Testis (tissue), 3 donors: Measurements from ENCODE around the gene PDE4B. TPM values are rescaled to one million over a fixed set of nuclear protein-coding genes. Genes with fewer than 3 reads are reported as not detected.

ENCODE experiments used
- DNase-seq: peaks from one replicate; pipeline ENCODE4 v3.0.0-alpha.2; 2019
- H3K27ac ChIP-seq, 2 donors: fragments of 200-600 bp; sonication (generic); one replicate each; pipeline ENCODE4 v1.5.1; 2019
- H3K27me3 ChIP-seq: fragments of 200-600 bp; sonication (generic); one replicate; pipeline ENCODE4 v1.5.1; 2019
- H3K36me3 ChIP-seq: fragments of 200-600 bp; sonication (generic); one replicate; pipeline ENCODE4 v1.5.1; 2017; ENCODE audit warnings: low read depth; ENCODE audit errors: missing control alignments
- H3K4me1 ChIP-seq: fragments of 200-600 bp; sonication (generic); one replicate; pipeline ENCODE4 v1.5.1; 2019
- H3K4me3 ChIP-seq, 2 donors: fragments of 200-600 bp; sonication (generic); one replicate each; pipeline ENCODE4 v1.5.1; 2017 to 2019
- H3K9me3 ChIP-seq: fragments of 200-600 bp; sonication (generic); one replicate; pipeline ENCODE4 v1.5.1; 2017
- POLR2A ChIP-seq: fragments of 450-650 bp; IDR thresholded peaks from one replicate; pipeline ENCODE4 v1.6.1; 2017; ENCODE audit warnings: antibody characterized with exemption, mild to moderate bottlenecking, moderate library complexity
- WGBS, 2 donors: methylation state at CpG; one replicate each; pipeline ENCODE4 v1.1.5; 2018; 5-methylcytosine and 5-hydroxymethylcytosine counted together
- intact Hi-C: fragments of 100-400 bp; cut with DNase I; formaldehyde crosslinking; loops from one replicate; pipeline ENCODE4 v1.15.1; 2023; ENCODE audit warnings: low total_unique reads
- polyA plus RNA-seq: library from polyadenylated mRNA; stranded (reverse); fragments of 350-450 nt; fragmentation: Illumina TruSeq; extraction: RNeasy Lipid Tissue Mini Kit (QIAGEN cat#74804); gene quantifications from one replicate; pipeline ENCODE4 v1.2.3, GENCODE V29; 2014; ENCODE audit warnings: low read depth, low replicate concordance; ENCODE audit not compliant: insufficient read depth
- total RNA-seq, 2 donors: library from RNA; depleted of rRNA; stranded (reverse); fragments of >200 nt; gene quantifications; one replicate each; pipeline ENCODE4 v1.2.3, GENCODE V29; 2016
- TF ChIP-seq, protein P1 (sequence below), 3 experiments: fragments of 450-650 bp in 2 of 3; fragments of 200-600 bp in 1 of 3; sonication (generic) in 1 of 3; IDR thresholded peaks; one replicate each; pipeline ENCODE4 v1.5.1; 2016 to 2019; ENCODE audit warnings: antibody characterized with exemption in 3 of 3, mild to moderate bottlenecking in 2 of 3, moderate library complexity in 1 of 3

The PDE4B gene
- total and polyA plus RNA-seq, 3 donors from 2014 or later = 11.5 to 16.1 (median 12.4) TPM

DNA sequence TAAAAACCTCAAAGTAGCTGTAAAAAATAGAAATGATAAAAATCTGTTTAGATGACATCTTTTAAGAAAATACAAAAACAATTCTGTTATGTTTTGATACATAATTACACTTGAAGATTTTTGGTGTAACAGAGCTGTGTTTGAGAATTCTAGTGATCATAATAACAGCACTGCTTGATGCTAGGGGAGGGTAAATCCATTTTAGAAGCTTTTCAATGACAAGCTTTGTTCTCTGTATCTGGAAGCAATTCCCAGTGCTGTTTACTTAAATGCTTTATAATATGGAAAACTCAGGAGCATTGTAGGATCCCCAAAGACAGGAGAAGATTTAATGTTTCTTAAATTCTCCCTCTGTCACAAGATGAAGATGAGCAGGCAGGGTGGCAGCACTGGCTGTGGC lies 359.3 kb downstream of the PDE4B start:
- no peaks in the 10 kb centered on the region for H3K9me3 ChIP-seq
- intact Hi-C loops = no loop called here
- H3K4me1 ChIP-seq = no peaks in the 10 kb centered on the region
- no peaks in the 10 kb centered on the region for H3K36me3 ChIP-seq
- TF ChIP-seq, protein P1, sequence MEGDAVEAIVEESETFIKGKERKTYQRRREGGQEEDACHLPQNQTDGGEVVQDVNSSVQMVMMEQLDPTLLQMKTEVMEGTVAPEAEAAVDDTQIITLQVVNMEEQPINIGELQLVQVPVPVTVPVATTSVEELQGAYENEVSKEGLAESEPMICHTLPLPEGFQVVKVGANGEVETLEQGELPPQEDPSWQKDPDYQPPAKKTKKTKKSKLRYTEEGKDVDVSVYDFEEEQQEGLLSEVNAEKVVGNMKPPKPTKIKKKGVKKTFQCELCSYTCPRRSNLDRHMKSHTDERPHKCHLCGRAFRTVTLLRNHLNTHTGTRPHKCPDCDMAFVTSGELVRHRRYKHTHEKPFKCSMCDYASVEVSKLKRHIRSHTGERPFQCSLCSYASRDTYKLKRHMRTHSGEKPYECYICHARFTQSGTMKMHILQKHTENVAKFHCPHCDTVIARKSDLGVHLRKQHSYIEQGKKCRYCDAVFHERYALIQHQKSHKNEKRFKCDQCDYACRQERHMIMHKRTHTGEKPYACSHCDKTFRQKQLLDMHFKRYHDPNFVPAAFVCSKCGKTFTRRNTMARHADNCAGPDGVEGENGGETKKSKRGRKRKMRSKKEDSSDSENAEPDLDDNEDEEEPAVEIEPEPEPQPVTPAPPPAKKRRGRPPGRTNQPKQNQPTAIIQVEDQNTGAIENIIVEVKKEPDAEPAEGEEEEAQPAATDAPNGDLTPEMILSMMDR (IDR thresholded peaks at IDR 0.05) = no peak
- no peak for TF ChIP-seq POLR2A
- H3K27me3 ChIP-seq = no peaks in the 10 kb centered on the region
- H3K27ac ChIP-seq = no peak overlapping the region
- no peak overlapping the region for H3K4me3 ChIP-seq
- DNase-seq = no peak

DNA sequence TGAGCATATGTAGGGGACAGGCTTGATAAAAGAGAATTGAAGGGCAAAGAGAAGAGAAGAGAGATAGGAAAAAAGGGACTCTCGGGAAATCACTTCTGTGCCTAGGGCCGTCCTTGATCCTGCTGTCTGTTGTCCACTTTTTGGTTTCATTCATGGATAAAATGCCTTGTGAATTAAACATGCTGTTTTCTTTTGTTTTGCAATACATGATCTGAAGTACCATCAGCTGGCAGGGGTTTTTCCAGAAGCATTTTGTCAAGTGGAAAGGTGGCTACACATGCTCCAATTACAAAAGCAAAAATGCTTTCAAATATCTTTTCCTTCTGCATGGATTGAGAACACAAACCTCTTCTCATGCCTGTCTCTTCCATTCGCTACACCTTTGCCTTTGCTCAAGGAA lies 361.7 kb downstream of the PDE4B start:
- DNase-seq = no peak
- no peaks in the 10 kb centered on the region for H3K36me3 ChIP-seq
- no peak overlapping the region for H3K4me3 ChIP-seq
- H3K27ac ChIP-seq = no peak overlapping the region
- WGBS, 2 donors = 74 to 76% methylated on average over 3 of the region's 3 CpGs
- TF ChIP-seq, protein P1 (IDR thresholded peaks at IDR 0.05) = no peak
- H3K27me3 ChIP-seq = no peaks in the 10 kb centered on the region
- no peaks in the 10 kb centered on the region for H3K4me1 ChIP-seq
- no peaks in the 10 kb centered on the region for H3K9me3 ChIP-seq
- intact Hi-C loops = no loop called here

DNA sequence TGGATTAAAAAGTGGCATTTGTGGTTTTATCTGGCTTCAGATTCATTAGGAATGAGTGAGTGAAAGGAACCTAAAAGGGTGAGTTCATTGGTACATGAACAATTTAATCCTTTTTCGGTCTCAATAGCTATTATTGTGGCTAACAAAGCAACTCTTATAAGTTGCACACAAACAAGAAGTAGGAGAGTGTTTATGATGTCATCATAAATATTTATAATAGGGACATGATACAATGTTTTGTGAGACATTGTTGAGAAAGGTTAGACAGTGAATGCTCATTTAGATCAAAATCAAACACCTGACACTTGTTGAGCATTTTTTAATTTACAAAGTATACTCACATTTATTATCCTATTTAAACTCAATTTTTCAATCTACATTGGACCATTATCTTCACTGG lies 363.4 kb downstream of the PDE4B start:
- Histone ChIP-seq H3K4me3 (no peak overlapping the region), H3K27ac (no peak overlapping the region), H3K36me3 (no peaks in the 10 kb centered on the region), H3K9me3 (no peaks in the 10 kb centered on the region), H3K27me3 (no peaks in the 10 kb centered on the region), H3K4me1 (no peaks in the 10 kb centered on the region)
- TF ChIP-seq, protein P1 (IDR thresholded peaks at IDR 0.05) = no peak
- TF ChIP-seq POLR2A = no peak
- 87 to 93% methylated on average over 1 of the region's 1 CpG for whole genome bisulfite sequencing, 2 donors
- intact Hi-C loops = no loop called here
- no peak for DNase-seq

DNA sequence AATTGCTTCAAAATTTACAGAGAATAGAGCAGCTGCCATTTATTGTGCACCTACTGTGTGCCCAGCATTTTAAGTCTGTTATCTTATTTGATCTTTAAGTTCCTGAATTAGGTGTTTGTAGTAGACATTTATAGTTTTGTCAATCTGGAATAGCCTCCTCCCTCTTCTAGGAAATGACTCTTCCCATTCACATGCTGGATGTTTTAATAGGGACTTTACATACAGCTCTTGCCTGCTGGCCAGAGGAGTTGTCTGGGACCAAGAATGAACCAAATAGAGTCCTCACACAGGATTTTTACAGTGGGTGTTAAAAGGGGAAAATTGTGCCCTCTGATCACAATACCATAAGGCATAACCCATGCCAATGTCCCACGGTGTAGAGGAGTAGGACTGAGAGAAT lies 367.1 kb downstream of the PDE4B start:
- Histone ChIP-seq H3K9me3 (no peaks in the 10 kb centered on the region), H3K36me3 (no peaks in the 10 kb centered on the region), H3K4me3 (no peak overlapping the region), H3K27ac (no peak overlapping the region), H3K27me3 (no peaks in the 10 kb centered on the region), H3K4me1 (no peaks in the 10 kb centered on the region)
- WGBS, 2 donors = 76 to 89% methylated on average over 1 of the region's 1 CpG
- intact Hi-C loops = no loop called here
- DNase-seq = no peak
- no peak for TF ChIP-seq POLR2A
- TF ChIP-seq, protein P1 (IDR thresholded peaks at IDR 0.05) = no peak

DNA sequence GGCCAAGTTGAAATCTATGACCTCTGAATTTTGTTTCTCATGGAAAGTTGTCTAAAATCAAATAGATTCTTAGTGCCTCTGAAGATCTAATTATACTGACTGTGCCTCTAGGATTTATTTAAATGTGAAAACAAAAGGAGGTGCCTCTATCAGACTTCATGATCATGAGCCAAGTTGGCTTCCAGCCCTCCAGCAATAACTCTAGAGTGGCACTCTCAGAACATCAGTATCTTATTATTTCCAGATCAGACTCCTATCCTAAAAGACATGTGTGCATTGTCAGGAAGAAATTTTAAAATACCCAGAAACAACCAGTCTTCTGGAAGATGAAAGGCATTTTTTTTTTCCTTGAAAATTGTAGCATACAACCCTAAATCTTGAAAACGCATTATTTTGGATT lies 368.0 kb downstream of the PDE4B start:
- Histone ChIP-seq H3K27me3 (no peaks in the 10 kb centered on the region), H3K4me1 (no peaks in the 10 kb centered on the region), H3K9me3 (no peaks in the 10 kb centered on the region), H3K27ac (no peak overlapping the region), H3K4me3 (no peak overlapping the region), H3K36me3 (no peaks in the 10 kb centered on the region)
- intact Hi-C loops = no loop called here
- no peak for DNase-seq
- no peak for TF ChIP-seq POLR2A
- TF ChIP-seq, protein P1 (IDR thresholded peaks at IDR 0.05) = no peak
- WGBS, 2 donors = 75 to 76% methylated on average over 1 of the region's 1 CpG
